Erythroblast (primary cell): ENCODE measurements around the gene GLT8D1.

Source experiments
- GATA1 ChIP-seq: IDR thresholded peaks from 2 replicates; pipeline ENCODE4 v1.6.1; 2011; ENCODE audit warnings: low read depth, mild to moderate bottlenecking, control low read depth, low read length, moderate library complexity
- POLR2A ChIP-seq: IDR thresholded peaks from 2 replicates; pipeline ENCODE4 v1.6.1; 2011; ENCODE audit warnings: mild to moderate bottlenecking, low read length

- no peak for TF ChIP-seq POLR2A
- no peak for TF ChIP-seq GATA1
Measured at GRCh38 chr3:52712291-52713212, 7.0 kb upstream of the GLT8D1 start.
